ENCODE data around the gene CDH7.

Gene CDH7, protein sequence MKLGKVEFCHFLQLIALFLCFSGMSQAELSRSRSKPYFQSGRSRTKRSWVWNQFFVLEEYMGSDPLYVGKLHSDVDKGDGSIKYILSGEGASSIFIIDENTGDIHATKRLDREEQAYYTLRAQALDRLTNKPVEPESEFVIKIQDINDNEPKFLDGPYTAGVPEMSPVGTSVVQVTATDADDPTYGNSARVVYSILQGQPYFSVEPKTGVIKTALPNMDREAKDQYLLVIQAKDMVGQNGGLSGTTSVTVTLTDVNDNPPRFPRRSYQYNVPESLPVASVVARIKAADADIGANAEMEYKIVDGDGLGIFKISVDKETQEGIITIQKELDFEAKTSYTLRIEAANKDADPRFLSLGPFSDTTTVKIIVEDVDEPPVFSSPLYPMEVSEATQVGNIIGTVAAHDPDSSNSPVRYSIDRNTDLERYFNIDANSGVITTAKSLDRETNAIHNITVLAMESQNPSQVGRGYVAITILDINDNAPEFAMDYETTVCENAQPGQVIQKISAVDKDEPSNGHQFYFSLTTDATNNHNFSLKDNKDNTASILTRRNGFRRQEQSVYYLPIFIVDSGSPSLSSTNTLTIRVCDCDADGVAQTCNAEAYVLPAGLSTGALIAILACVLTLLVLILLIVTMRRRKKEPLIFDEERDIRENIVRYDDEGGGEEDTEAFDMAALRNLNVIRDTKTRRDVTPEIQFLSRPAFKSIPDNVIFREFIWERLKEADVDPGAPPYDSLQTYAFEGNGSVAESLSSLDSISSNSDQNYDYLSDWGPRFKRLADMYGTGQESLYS

GRCh38 chr18:65750389-65751154, at the start of gene CDH7:
TSS of gene CDH7 (plus strand) at chr18:65751012. CDS start at chr18:65762843, 11,831 bp downstream.
- DNase-seq (ENCODE audit: low read depth in 1 of 2, low spot score in 1 of 2), result no peak

GRCh38 chr18:65704046-65704445, 46.8 kb upstream of the CDH7 start:
- DNase-seq (ENCODE audit: low read depth in 1 of 2, low spot score in 1 of 2), result no peak

DNA sequence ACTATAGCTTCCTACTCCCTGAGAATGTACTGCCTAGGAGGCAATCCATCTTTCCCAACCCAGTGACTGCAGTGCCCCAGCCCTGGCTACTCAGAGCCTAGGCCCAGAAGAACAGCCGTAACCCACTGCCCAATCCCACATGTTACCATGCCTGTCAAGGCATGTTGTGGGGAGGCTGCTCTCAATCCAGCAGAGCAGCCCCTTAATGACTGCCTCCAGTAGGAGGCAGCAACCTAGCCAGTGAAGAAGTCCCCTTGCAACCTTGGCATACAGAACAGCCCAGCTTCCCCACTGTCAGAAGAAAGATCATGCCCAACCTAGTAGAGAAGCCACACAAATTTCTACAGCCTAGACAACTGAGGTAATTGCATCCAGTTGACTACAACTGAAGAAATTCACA, 44.2 kb upstream of the CDH7 start:
- no peak for DNase-seq (ENCODE audit: low read depth in 1 of 2, low spot score in 1 of 2)

- no peak for DNase-seq (ENCODE audit: low read depth in 1 of 2, low spot score in 1 of 2)
These were observed 39.3 kb upstream of the CDH7 start for GRCh38 chr18:65711493-65711892.

DNA sequence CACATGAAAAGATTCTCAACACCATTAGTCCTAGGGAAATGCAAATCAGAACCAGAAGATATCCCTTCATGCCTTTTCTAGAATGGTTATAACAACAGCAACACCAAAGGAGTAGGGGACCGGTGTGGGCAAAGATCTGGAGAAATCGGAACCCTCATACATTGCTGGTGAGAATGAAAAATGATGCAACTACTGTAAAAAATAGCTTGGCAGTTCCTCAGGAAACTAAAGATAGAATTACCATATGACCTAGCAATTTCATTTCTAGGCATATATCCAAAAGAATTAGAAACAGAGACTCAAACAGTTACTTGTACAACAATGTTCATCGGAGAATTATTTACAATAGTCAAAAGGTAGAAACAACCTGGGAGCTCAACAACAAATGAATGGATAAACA, 29.2 kb upstream of the CDH7 start:
- DNase-seq (ENCODE audit: low read depth in 1 of 2, low spot score in 1 of 2), result no peak

DNA sequence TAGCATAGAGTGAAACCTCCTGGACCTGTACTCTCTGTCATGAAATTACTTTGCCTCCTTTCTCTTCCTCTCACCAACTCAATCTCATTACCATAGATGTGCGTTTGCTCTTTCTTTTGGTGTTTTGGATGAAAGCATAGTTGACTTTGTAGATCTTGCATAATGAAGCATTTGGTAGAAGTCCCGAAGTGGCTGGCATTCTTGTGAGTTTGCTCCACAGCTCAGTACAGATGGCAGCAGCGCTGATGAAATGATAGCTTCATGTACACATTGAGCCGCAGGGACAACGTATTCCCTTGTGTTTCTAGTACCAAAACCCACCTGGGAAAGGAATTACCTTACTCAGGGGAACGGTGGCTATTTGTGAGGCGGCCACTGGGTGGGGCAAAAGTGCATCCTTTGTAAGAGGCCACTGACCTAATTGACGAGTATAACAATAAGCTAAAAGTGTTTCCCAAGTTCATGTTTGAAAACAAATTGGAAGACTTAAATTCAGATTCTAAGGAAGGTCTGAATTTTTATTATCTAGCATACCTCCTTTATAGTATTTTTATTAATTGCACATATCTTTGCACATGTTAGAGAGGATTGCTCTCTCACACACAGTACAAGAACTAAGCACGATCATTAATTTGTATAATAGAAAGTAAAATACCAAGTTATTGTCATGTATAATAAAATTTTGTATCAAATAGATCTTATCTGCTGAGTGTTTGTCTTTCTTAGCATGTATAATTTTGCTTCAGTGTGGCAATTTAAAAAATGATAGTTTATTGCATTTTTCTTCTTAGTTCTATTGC, 25.4 kb upstream of the CDH7 start:
- DNase-seq (ENCODE audit: low read depth in 1 of 2, low spot score in 1 of 2), result no peak

- no peak for DNase-seq (ENCODE audit: low read depth in 1 of 2, low spot score in 1 of 2)
These were observed 15.7 kb upstream of the CDH7 start for GRCh38 chr18:65735155-65735554.

- no peak for DNase-seq (ENCODE audit: low read depth in 1 of 2, low spot score in 1 of 2)
These were observed 13.3 kb upstream of the CDH7 start for GRCh38 chr18:65737471-65737955.

GRCh38 chr18:65746936-65747335, 3.9 kb upstream of the CDH7 start:
- no peak for DNase-seq (ENCODE audit: low read depth in 1 of 2, low spot score in 1 of 2)

- no peak for DNase-seq (ENCODE audit: low read depth in 1 of 2, low spot score in 1 of 2)
These were observed 2.5 kb upstream of the CDH7 start for GRCh38 chr18:65748321-65748720.

GRCh38 chr18:65749841-65750240, 971 bp upstream of the CDH7 start:
- no peak for DNase-seq (ENCODE audit: low read depth in 1 of 2, low spot score in 1 of 2)

DNA sequence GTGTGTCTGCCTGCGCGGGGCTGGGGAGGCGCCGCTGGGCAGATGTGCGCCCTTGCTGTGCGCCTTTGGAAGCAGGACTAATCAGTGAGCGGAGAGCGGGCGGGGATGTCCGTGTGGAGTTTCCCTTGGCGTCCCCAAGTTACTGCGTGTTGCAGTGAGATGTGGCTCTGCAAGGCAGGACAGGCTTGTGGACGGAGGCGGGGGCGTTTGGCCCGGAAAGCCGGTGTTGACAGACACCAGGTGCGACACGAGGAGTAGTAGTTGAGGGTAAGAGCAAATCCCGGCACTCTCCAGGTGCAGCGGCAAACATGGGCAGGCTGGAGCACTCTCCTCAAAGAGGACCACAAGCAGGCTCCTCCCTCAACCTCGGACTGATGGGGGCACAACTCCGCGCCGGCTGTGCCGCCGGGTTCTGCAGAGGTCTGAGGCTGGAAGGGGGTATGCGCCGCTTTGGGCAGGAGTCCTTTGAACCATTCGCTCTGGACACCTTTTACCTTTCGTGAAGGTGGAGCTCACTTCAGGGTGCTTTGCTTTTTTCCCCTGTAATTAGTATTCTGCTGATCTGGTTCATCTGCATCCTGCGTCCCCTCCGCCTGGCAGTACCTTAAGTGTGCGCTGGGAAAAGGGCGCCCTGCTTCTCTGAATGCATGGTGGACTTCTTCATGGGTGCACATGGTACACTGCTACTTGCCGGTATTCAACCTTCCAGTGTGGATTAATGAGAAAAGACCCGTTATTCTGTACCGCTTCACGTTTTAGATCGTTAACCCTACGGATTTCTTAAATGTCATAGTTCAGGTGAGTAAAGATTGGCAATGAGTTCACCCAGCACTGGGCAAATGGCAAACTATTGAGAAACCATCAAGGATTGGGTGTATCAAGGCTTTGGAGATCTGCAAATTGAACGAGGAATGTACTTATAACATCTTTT, 608 bp downstream of the CDH7 start:
- DNase-seq (ENCODE audit: low read depth in 1 of 2, low spot score in 1 of 2), result no peak

- no peak for DNase-seq (ENCODE audit: low read depth in 1 of 2, low spot score in 1 of 2)
These were observed 2.0 kb downstream of the CDH7 start for GRCh38 chr18:65752625-65753325.

DNA sequence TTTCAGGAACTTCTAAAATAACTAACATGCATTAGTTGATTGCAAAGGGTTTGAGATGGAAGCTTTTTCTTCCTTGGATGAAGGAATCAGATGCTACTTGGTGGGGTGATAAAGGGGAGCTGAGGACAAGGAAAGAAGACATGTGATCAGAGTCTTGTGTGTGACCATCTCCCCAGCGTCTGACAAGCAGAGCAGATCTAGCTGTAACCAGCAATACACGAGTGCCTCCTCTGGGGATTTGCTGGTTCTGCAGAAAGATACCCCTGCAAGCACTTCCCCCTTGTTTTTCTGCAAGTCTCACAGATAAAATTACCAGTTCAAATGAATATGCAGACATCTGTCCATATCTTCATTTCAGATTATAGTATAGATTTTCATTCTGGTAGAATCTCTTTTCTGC, 2.7 kb downstream of the CDH7 start:
- DNase-seq (ENCODE audit: low read depth in 1 of 2, low spot score in 1 of 2), result no peak

DNA sequence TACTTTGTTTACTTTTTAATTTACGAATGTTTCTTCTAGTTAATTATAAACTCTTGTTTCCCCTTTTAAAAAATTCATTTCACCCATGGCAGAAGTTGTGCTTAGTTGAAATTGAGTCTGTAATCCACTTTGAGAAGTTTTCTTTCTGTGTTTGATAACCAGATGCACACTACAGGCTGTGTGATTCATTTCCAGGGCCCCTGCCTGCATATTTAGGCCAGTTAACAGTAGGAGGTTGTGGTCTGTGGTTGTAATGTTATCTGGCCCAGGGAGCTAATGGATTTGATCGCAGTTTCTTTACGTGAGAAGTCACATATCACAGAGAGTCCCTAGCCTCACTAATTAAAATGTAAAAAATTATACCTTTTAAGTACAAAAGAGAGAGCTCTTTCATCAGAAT, 3.3 kb downstream of the CDH7 start:
- DNase-seq (ENCODE audit: low read depth in 1 of 2, low spot score in 1 of 2), result no peak

GRCh38 chr18:65755616-65756015, 4.8 kb downstream of the CDH7 start:
- DNase-seq (ENCODE audit: low read depth in 1 of 2, low spot score in 1 of 2), result no peak

GRCh38 chr18:65760457-65760856, 9.6 kb downstream of the CDH7 start:
- DNase-seq (ENCODE audit: low read depth in 1 of 2, low spot score in 1 of 2), result no peak

DNA sequence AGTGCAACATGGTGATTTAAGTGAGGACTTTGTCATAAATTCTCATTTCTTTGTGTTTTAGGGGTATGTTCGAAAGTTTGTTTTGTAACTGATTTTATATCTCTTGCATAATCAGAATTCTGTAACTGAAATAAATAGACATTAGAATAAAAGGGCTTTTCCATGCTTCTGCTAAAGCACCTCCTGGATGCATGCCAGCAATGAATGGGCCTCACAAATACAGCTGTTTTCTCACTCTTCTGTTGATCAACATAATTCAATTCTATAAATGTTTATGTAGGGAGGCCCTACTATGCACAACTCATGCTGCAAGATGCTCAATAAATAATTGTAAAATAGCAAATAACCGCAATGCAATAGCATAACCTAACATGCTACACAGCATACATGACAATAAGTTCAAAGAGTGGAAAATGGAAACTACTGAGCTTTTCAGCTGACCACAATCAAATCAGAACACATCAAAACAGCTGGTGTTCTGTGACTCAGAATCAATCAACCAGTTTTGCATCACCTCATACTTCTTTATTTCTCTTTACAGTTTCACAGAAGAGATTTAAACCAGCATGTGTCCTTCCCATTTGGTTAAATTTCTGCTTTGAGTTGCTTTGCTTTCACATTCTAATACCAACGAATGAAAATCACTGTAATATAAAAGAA, 11.0 kb downstream of the CDH7 start:
- no peak for DNase-seq (ENCODE audit: low read depth in 1 of 2, low spot score in 1 of 2)

- no peak for DNase-seq (ENCODE audit: low read depth in 1 of 2, low spot score in 1 of 2)
These were observed 11.7 kb downstream of the CDH7 start for GRCh38 chr18:65762556-65762955.
